ENCODE data around the gene ARHGAP29. TPM values are rescaled to one million over a fixed set of nuclear protein-coding genes. Genes with fewer than 3 reads are reported as not detected.

The ARHGAP29 gene
- total and polyA plus RNA-seq, 2 experiments from 2014 or later, result 4.6 to 6.9 TPM

GRCh38 chr1:94126651-94127050 is 110.7 kb downstream of the ARHGAP29 start:
- Histone ChIP-seq H3K79me2 (replicated peaks; ENCODE audit: insufficient read depth) (no peaks in the 10 kb centered on the region), H3K4me2 (no peak overlapping the region), H2AFZ (no peak overlapping the region), H3K36me3 (ENCODE audit: insufficient read depth) (no peaks in the 10 kb centered on the region), H3F3A (replicated peaks; ENCODE audit: low read depth) (no peaks in the 10 kb centered on the region), H3K4me1 (ENCODE audit: insufficient read depth) (no peaks in the 10 kb centered on the region), H3K4me3 (no peak overlapping the region), H3K27me3 (ENCODE audit: insufficient read depth) (no peaks in the 10 kb centered on the region), H4K20me1 (replicated peaks; ENCODE audit: insufficient read depth) (no peaks in the 10 kb centered on the region), H3K9me2 (ENCODE audit: insufficient read depth) (no peaks in the 10 kb centered on the region), H3K27ac (ENCODE audit: low read depth) (no peak overlapping the region)
- H3K9me3 Mint-ChIP-seq, result no peaks in the 10 kb centered on the region
- no peak overlapping the region for H3K4me3 Mint-ChIP-seq
- DNase-seq (ENCODE audit: low spot score), result no peak
- no peak for TF ChIP-seq EZH2phosphoT487 (IDR thresholded peaks at IDR 0.05; ENCODE audit: unreplicated experiment)
- no peak for TF ChIP-seq NANOG (IDR thresholded peaks at IDR 0.05; ENCODE audit: borderline replicate concordance)
- TF ChIP-seq CTCF (conservative IDR thresholded peaks at IDR 0.05; ENCODE audit: low read depth in 2 of 2), result no peak
- no peak for TF ChIP-seq CREB1 (CRISPR knock-in tag; IDR thresholded peaks at IDR 0.05; ENCODE audit: low read depth)
- TF ChIP-seq EZH2 (IDR thresholded peaks at IDR 0.05; ENCODE audit: low read depth, unreplicated experiment), result no peak
- no peak for TF ChIP-seq POLR2AphosphoS5 (IDR thresholded peaks at IDR 0.05; ENCODE audit: low read depth)
- no peak for TF ChIP-seq REST (IDR thresholded peaks at IDR 0.05; ENCODE audit: unreplicated experiment)
- TF ChIP-seq ZNF462 (CRISPR knock-in tag; IDR thresholded peaks at IDR 0.05), result no peak
- TF ChIP-seq STAT1 (IDR thresholded peaks at IDR 0.05; ENCODE audit: unreplicated experiment), result no peak
- TF ChIP-seq JUNB (IDR thresholded peaks at IDR 0.05; ENCODE audit: unreplicated experiment), result no peak
- TF ChIP-seq ZNF331 (CRISPR knock-in tag; IDR thresholded peaks at IDR 0.05; ENCODE audit: low read depth), result no peak
- TF ChIP-seq ETS1 (IDR thresholded peaks at IDR 0.05), result no peak
- TF ChIP-seq ZNF114 (CRISPR knock-in tag; IDR thresholded peaks at IDR 0.05), result no peak
- peaks cover 11% of the 10 kb centered on the region for H3K4me1 Mint-ChIP-seq
- no peak overlapping the region for H3K27ac Mint-ChIP-seq
- no peak for ATAC-seq
- no peaks in the 10 kb centered on the region for H3K36me3 Mint-ChIP-seq (ENCODE audit: low read depth)
- peaks cover 4% of the 10 kb centered on the region for H3K27me3 Mint-ChIP-seq (ENCODE audit: insufficient read depth, low read depth, poor library complexity)

Measured in GM23338 (cell line).